ENCODE data around the gene SNTG2. TPM values are rescaled to one million over a fixed set of nuclear protein-coding genes. Genes with fewer than 3 reads are reported as not detected.
"Not testable (repeated sequence)": the region's sequence is repeated elsewhere in the genome, so short reads cannot be mapped to it uniquely, and the experiment has no call there.

Gene SNTG2
- total RNA-seq, 2 experiments from 2014 or later: 0.57 to 1.0 TPM

GRCh38 chr2:1414901-1415300, 464.3 kb downstream of the SNTG2 start:
- H3K9me3 Mint-ChIP-seq; H3K4me3 Mint-ChIP-seq; DNase-seq; H3K27ac Mint-ChIP-seq; H3K27me3 Mint-ChIP-seq (ENCODE audit: low read depth); intact Hi-C loops (cut with micrococcal nuclease); H3K36me3 Mint-ChIP-seq (ENCODE audit: low read depth); H3K4me1 Mint-ChIP-seq (ENCODE audit: low read depth); CTCF ChIA-PET: not testable (repeated sequence)

GRCh38 chr2:1415501-1415900, 464.9 kb downstream of the SNTG2 start:
- no peaks in the 10 kb centered on the region for H3K36me3 Mint-ChIP-seq (ENCODE audit: low read depth)
- DNase-seq: no peak
- no peaks in the 10 kb centered on the region for H3K4me1 Mint-ChIP-seq (ENCODE audit: low read depth)
- no peak overlapping the region for H3K27ac Mint-ChIP-seq
- CTCF ChIA-PET: no interaction called here
- H3K9me3 Mint-ChIP-seq: no peaks in the 10 kb centered on the region
- H3K27me3 Mint-ChIP-seq (ENCODE audit: low read depth): no peaks in the 10 kb centered on the region
- H3K4me3 Mint-ChIP-seq: no peak overlapping the region
- intact Hi-C loops (cut with micrococcal nuclease): no loop called here

Measured in activated naive CD4-positive, alpha-beta T cell treated with anti-CD3 and anti-CD28 coated beads for 36 hours (primary cell).